Hepatocyte (in vitro differentiated cells): ENCODE measurements around the gene IL22RA1. TPM values are rescaled to one million over a fixed set of nuclear protein-coding genes. Genes with fewer than 3 reads are reported as not detected.

Experiments
- DNase-seq: peaks from one replicate; pipeline ENCODE4 v3.0.0-alpha.2; 2016; ENCODE audit warnings: low spot score
- H2AFZ ChIP-seq: fragments of 200-600 bp; sonication (generic); 2 replicates; pipeline ENCODE4 v1.6.0; 2016; ENCODE audit warnings: antibody characterized with exemption, mild to moderate bottlenecking
- H3K27ac ChIP-seq: fragments of 200-600 bp; sonication (generic); 2 replicates; pipeline ENCODE4 v1.5.1; 2016; ENCODE audit warnings: mild to moderate bottlenecking
- H3K27me3 ChIP-seq: fragments of 200-600 bp; sonication (generic); 2 replicates; pipeline ENCODE4 v1.6.1; 2016
- H3K36me3 ChIP-seq: fragments of 200-600 bp; sonication (generic); replicated peaks from 2 replicates; pipeline ENCODE4 v1.5.1; 2016; ENCODE audit warnings: low read depth; ENCODE audit not compliant: insufficient read depth
- H3K4me1 ChIP-seq: fragments of 200-600 bp; sonication (generic); 2 replicates; pipeline ENCODE4 v1.5.1; 2016; ENCODE audit warnings: mild to moderate bottlenecking, moderate library complexity; ENCODE audit not compliant: insufficient read depth
- H3K4me2 ChIP-seq: fragments of 200-600 bp; sonication (generic); 2 replicates; pipeline ENCODE4 v1.6.0; 2016
- H3K4me3 ChIP-seq: fragments of 200-600 bp; sonication (generic); 2 replicates; pipeline ENCODE4 v1.5.1; 2016; ENCODE audit warnings: mild to moderate bottlenecking
- H3K79me2 ChIP-seq: fragments of 200-600 bp; sonication (generic); 2 replicates; pipeline ENCODE4 v1.6.0; 2017; ENCODE audit warnings: mild to moderate bottlenecking
- H3K9me2 ChIP-seq: fragments of 200-600 bp; sonication (generic); replicated peaks from 2 replicates; pipeline ENCODE4 v1.6.0; 2017; ENCODE audit warnings: mild to moderate bottlenecking; ENCODE audit not compliant: insufficient read depth
- H3K9me3 ChIP-seq: fragments of 200-600 bp; sonication (generic); 2 replicates; pipeline ENCODE4 v1.5.1; 2016; ENCODE audit warnings: low read depth, mild to moderate bottlenecking
- H4K20me1 ChIP-seq: fragments of 200-600 bp; sonication (generic); 2 replicates; pipeline ENCODE4 v1.6.0; 2016; ENCODE audit warnings: mild to moderate bottlenecking; ENCODE audit not compliant: insufficient read depth, poor library complexity, severe bottlenecking
- EZH2 ChIP-seq: fragments of 200-600 bp; sonication (generic); IDR thresholded peaks from 2 replicates; pipeline ENCODE4 v1.6.1; 2016; ENCODE audit warnings: antibody characterized with exemption, mild to moderate bottlenecking, borderline replicate concordance
- EZH2phosphoT487 ChIP-seq: fragments of 200-600 bp; sonication (generic); IDR thresholded peaks from one replicate; pipeline ENCODE4 v1.6.1; 2018; ENCODE audit warnings: antibody characterized with exemption, mild to moderate bottlenecking, low read depth, moderate library complexity; ENCODE audit not compliant: unreplicated experiment, severe bottlenecking
- WGBS: methylation state at CpG from one replicate; pipeline ENCODE4 v1.1.6; 2016; ENCODE audit warnings: low lambda C conversion rate; ENCODE audit errors: missing lambda C conversion rate; 5-methylcytosine and 5-hydroxymethylcytosine counted together
- polyA plus RNA-seq: library from polyadenylated mRNA; unstranded; fragments of >200 nt; fragmentation: Nextera tagmentation; extraction: Ambion mirVana; gene quantifications from 2 replicates; pipeline ENCODE4 v1.2.1, GENCODE V29; 2016
- total RNA-seq: library from RNA; depleted of rRNA; stranded (reverse); fragments of >200 nt; gene quantifications from 2 replicates; pipeline ENCODE4 v1.2.3, GENCODE V29; 2014
- TF ChIP-seq, protein P1 (sequence below): fragments of 200-600 bp; sonication (generic); IDR thresholded peaks from 2 replicates; pipeline ENCODE4 v1.5.1; 2016; ENCODE audit warnings: antibody characterized with exemption, mild to moderate bottlenecking; ENCODE audit not compliant: poor library complexity

Gene IL22RA1
- total and polyA plus RNA-seq, 2 experiments from 2014 or later = 6.1 to 8.2 TPM

DNA sequence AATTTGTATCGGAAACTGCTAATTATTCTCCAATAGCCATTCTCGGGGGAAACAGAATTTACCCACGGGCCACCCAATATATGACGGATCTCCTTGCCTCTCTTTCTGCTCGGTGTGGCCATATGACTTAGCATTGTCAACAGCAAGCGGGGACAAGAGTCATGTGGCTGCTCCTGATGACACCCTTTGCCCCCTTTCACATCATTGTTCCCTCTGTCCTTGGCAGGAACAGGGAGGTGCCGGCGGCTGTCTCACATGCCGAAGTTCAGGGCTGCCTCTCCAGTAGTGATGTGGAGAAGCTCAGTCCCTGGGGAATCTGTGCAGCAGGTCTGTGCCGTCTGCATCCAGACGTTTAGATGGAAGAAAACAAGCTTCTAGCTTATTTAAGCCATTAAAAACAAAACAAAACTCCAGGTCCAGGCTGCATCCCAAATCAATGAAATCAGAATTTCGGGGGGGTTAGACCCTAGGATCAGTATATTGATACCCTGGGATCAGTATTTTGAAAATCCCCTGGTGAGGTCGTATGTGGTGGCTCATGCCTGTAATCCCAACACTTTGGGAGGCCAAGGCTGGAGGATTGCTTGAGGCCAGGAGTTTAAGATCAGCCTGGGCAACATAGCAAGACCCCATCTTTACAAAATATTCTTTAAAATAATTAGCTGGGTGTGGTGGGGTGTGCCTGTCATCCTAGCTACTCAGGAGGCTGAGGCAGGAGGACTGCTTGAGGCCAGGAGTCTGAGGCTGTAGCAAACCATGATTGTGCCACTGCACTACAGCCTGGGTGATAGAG, 41.8 kb downstream of the IL22RA1 start:
- 81% methylated on average over 13 of the region's 13 CpGs for WGBS
- TF ChIP-seq, protein P1, sequence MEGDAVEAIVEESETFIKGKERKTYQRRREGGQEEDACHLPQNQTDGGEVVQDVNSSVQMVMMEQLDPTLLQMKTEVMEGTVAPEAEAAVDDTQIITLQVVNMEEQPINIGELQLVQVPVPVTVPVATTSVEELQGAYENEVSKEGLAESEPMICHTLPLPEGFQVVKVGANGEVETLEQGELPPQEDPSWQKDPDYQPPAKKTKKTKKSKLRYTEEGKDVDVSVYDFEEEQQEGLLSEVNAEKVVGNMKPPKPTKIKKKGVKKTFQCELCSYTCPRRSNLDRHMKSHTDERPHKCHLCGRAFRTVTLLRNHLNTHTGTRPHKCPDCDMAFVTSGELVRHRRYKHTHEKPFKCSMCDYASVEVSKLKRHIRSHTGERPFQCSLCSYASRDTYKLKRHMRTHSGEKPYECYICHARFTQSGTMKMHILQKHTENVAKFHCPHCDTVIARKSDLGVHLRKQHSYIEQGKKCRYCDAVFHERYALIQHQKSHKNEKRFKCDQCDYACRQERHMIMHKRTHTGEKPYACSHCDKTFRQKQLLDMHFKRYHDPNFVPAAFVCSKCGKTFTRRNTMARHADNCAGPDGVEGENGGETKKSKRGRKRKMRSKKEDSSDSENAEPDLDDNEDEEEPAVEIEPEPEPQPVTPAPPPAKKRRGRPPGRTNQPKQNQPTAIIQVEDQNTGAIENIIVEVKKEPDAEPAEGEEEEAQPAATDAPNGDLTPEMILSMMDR = no peak
- no peak for TF ChIP-seq EZH2phosphoT487
- TF ChIP-seq EZH2 = no peak
- peaks cover 23% of the 10 kb centered on the region for H3K4me1 ChIP-seq
- H4K20me1 ChIP-seq = no peaks in the 10 kb centered on the region
- H3K9me3 ChIP-seq = no peaks in the 10 kb centered on the region
- H3K27ac ChIP-seq = peak overlapping the region; percentile 90
- no peaks in the 10 kb centered on the region for H3K36me3 ChIP-seq
- H3K9me2 ChIP-seq = no peaks in the 10 kb centered on the region
- H3K4me3 ChIP-seq = no peak overlapping the region
- no peak overlapping the region for H3K4me2 ChIP-seq
- no peak overlapping the region for H2AFZ ChIP-seq
- no peaks in the 10 kb centered on the region for H3K79me2 ChIP-seq
- no peaks in the 10 kb centered on the region for H3K27me3 ChIP-seq
- DNase-seq = peak; percentile 63

GRCh38 chr1:24098943-24099638, 43.8 kb downstream of the IL22RA1 start:
- H4K20me1 ChIP-seq = no peaks in the 10 kb centered on the region
- no peaks in the 10 kb centered on the region for H3K79me2 ChIP-seq
- no peaks in the 10 kb centered on the region for H3K36me3 ChIP-seq
- H3K27me3 ChIP-seq = no peaks in the 10 kb centered on the region
- no peak for DNase-seq
- no peaks in the 10 kb centered on the region for H3K9me2 ChIP-seq
- H3K4me1 ChIP-seq = peaks cover 17% of the 10 kb centered on the region
- no peak overlapping the region for H3K4me3 ChIP-seq
- 80% methylated on average over 12 of the region's 12 CpGs for WGBS
- TF ChIP-seq EZH2 (no peak), EZH2phosphoT487 (no peak)
- TF ChIP-seq, protein P1 = no peak
- H3K4me2 ChIP-seq = no peak overlapping the region
- no peaks in the 10 kb centered on the region for H3K9me3 ChIP-seq
- H2AFZ ChIP-seq = no peak overlapping the region
- no peak overlapping the region for H3K27ac ChIP-seq

DNA sequence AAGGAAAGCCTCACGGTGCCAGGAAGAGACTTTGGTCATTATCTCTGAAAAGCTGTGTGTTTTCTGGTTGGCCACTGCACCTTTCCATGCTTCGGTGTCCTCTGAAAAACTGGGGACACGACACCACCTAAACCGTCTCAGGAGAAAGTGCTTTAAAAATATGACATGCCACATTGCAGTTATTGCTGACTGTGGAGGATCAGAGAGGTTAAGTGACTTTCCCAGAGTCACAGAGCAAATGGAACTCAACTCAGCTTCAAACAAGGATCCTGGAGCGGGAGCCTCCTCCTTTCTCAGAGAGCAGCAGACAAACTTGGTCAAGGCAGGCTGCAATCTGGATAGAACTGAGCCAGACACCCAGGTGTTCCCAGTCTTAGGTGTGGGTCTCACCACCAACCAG, 44.8 kb downstream of the IL22RA1 start:
- TF ChIP-seq EZH2phosphoT487 = no peak
- TF ChIP-seq, protein P1 = no peak
- TF ChIP-seq EZH2 = no peak
- Histone ChIP-seq H3K27me3 (no peaks in the 10 kb centered on the region), H4K20me1 (no peaks in the 10 kb centered on the region), H3K4me1 (peaks cover 11% of the 10 kb centered on the region), H3K79me2 (no peaks in the 10 kb centered on the region), H3K4me3 (no peak overlapping the region), H2AFZ (no peak overlapping the region), H3K27ac (no peak overlapping the region), H3K9me3 (no peaks in the 10 kb centered on the region), H3K36me3 (no peaks in the 10 kb centered on the region), H3K9me2 (no peaks in the 10 kb centered on the region), H3K4me2 (no peak overlapping the region)
- no peak for DNase-seq
- WGBS = 99% methylated on average over 5 of the region's 5 CpGs
